SJSA1 (cell line): ENCODE data around the gene GZMM. TPM values are rescaled to one million over a fixed set of nuclear protein-coding genes. Genes with fewer than 3 reads are reported as not detected.
A peak's percentile ranks its signal among the peaks of the same experiment; 100 is the strongest.

Source experiments
- DNase-seq, 2 experiments: peaks; one replicate each; pipeline ENCODE4 v3.0.0-alpha.2; 2015 to 2020; ENCODE audit warnings: low spot score in 2 of 2, low read depth in 1 of 2
- H3K27ac ChIP-seq: fragments of 250-450 bp; sonication (Bioruptor Pico); 2 replicates; pipeline ENCODE4 v1.5.1; 2020; ENCODE audit warnings: mild to moderate bottlenecking, moderate library complexity
- H3K27me3 ChIP-seq: fragments of 250-450 bp; sonication (Bioruptor Pico); replicated peaks from 2 replicates; pipeline ENCODE4 v1.5.1; 2020; ENCODE audit warnings: mild to moderate bottlenecking, moderate library complexity
- H3K36me3 ChIP-seq: fragments of 250-450 bp; sonication (Bioruptor Pico); 2 replicates; pipeline ENCODE4 v1.5.1; 2020; ENCODE audit warnings: mild to moderate bottlenecking
- H3K4me1 ChIP-seq: fragments of 250-450 bp; sonication (Bioruptor Pico); replicated peaks from 2 replicates; pipeline ENCODE4 v1.6.1; 2021; ENCODE audit warnings: mild to moderate bottlenecking
- H3K4me3 ChIP-seq: fragments of 250-450 bp; sonication (Bioruptor Pico); 2 replicates; pipeline ENCODE4 v1.5.1; 2020; ENCODE audit warnings: mild to moderate bottlenecking
- H3K9me3 ChIP-seq: fragments of 250-450 bp; sonication (Bioruptor Pico); replicated peaks from 2 replicates; pipeline ENCODE4 v1.5.1; 2020; ENCODE audit warnings: mild to moderate bottlenecking
- total RNA-seq: library from RNA; depleted of rRNA; stranded (reverse); fragments of >200 nt; shearing (Covaris generic); gene quantifications from 2 replicates; pipeline ENCODE4 v1.2.3, GENCODE V29; 2014

Gene GZMM
- total RNA-seq, 1 experiment from 2014 or later = not detected

GRCh38 chr19:573519-573825 is 29.6 kb downstream of the GZMM start:
- no peak for DNase-seq
- no peak overlapping the region for H3K27ac ChIP-seq

DNA sequence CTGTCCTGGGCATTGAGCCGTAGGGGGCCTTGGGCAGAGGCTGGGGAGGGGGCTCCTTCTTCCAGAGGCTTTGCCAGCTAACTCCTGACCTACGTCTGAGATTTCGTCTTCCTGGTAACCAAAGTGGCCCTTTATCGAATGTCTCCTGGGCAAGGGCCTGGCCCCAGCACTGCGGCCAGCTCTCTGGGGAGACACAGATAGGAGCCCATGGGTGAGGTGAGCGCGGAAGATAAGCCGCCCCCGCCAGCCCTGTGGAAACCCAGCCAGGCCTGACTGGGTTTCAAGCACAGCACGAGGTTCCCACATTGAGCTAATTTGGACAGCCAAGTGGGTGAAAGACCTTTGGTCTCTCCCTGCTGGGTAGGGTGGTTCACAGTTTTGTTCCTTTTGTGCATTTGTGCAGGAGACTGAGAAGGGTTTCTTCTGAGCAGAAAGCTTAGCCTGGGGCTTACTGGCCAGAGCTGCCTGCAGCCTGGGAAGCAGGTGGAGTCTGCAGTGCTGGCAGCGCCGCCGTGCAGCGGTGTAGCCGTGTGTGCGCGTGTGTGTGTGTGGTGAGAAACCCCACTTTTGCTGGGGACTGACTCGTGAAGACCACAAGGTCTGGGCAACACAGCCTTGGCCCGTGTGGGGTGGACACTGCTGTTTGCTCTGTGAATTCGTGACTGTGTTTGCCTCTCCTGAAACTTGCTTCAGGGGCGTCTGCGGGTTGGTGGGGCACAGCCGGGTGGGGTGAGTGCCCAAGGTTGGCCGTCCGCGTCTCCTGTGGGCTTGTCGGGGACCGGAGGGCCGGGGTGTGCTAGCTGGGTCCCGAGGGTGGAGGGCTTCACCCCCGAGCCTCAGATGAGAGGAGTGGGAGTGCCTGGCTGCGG is 31.0 kb downstream of the GZMM start:
- no peak for DNase-seq

More at GRCh38 chr19:573519-573825, 29.6 kb downstream of the GZMM start:
- Histone ChIP-seq H3K36me3 (peaks cover 28% of the 10 kb centered on the region), H3K27me3 (no peaks in the 10 kb centered on the region), H3K9me3 (0 out of 2 replicates have a peak, but pooled peaks cover 2% of the 10 kb centered on the region), H3K4me1 (peaks cover 27% of the 10 kb centered on the region), H3K4me3 (peak overlapping the region; percentile 92)

GRCh38 chr19:575527-576506 is 32.0 kb downstream of the GZMM start:
- peaks cover 26% of the 10 kb centered on the region for H3K4me1 ChIP-seq
- H3K4me3 ChIP-seq = no peak overlapping the region
- H3K36me3 ChIP-seq = peaks cover 47% of the 10 kb centered on the region
- no peak for DNase-seq
- H3K27ac ChIP-seq = no peak overlapping the region
- no peaks in the 10 kb centered on the region for H3K9me3 ChIP-seq
- no peaks in the 10 kb centered on the region for H3K27me3 ChIP-seq

More for the DNA sequence above, 31.0 kb downstream of the GZMM start:
- H3K36me3 ChIP-seq = peaks cover 40% of the 10 kb centered on the region
- no peak overlapping the region for H3K4me3 ChIP-seq
- H3K4me1 ChIP-seq = peaks cover 27% of the 10 kb centered on the region
- 0 out of 2 replicates have a peak, but pooled peaks cover 2% of the 10 kb centered on the region for H3K9me3 ChIP-seq
- H3K27ac ChIP-seq = no peak overlapping the region
- H3K27me3 ChIP-seq = no peaks in the 10 kb centered on the region

DNA sequence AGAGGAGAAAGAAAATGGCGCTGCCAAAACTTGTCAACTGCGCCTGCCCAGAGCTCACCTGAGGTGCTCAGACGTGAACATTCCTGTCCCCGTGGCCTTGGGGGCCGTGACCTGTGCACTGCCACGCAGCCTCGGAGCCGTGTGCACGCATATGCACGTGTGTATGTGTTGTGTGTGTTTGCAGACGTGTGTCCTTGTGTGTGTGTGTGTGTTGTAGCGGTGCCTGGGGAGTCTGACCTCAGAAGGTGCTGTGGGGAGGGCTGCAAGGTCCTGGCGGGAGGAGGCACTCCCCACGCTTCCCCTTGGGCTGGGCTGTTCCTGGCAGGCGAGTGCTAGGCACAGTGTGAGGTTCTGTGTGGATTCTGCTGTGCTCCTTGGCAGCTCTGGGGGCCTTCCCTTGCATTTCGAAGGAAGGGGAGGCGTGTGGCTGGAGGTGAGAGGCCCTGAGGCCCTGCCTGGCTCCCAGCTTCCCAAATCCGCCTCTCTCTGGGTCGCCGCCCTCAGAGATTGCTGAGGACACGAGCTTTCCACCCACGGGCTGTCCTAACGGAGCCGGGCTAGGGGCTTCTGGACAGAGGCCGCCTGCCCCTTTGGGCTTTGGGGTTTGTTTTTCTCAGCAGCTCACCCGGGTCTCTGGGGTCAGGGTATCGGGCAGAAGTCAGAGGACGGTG is 33.0 kb downstream of the GZMM start:
- Histone ChIP-seq H3K27ac (no peak overlapping the region), H3K36me3 (peaks cover 55% of the 10 kb centered on the region), H3K4me1 (peaks cover 17% of the 10 kb centered on the region), H3K4me3 (no peak overlapping the region), H3K27me3 (no peaks in the 10 kb centered on the region), H3K9me3 (no peaks in the 10 kb centered on the region)
- no peak for DNase-seq

- no peak overlapping the region for H3K4me3 ChIP-seq
- no peak for DNase-seq
- H3K27ac ChIP-seq = no peak overlapping the region
- peaks cover 17% of the 10 kb centered on the region for H3K4me1 ChIP-seq
- H3K27me3 ChIP-seq = no peaks in the 10 kb centered on the region
- no peaks in the 10 kb centered on the region for H3K9me3 ChIP-seq
- H3K36me3 ChIP-seq = peaks cover 56% of the 10 kb centered on the region
These were observed 33.9 kb downstream of the GZMM start for GRCh38 chr19:577439-578392.

GRCh38 chr19:579111-579841 is 35.4 kb downstream of the GZMM start:
- no peak for DNase-seq
- H3K27ac ChIP-seq = no peak overlapping the region
- peaks cover 69% of the 10 kb centered on the region for H3K36me3 ChIP-seq
- no peak overlapping the region for H3K4me3 ChIP-seq
- H3K4me1 ChIP-seq = 0 out of 2 replicates have a peak, but pooled peaks cover 11% of the 10 kb centered on the region
- no peaks in the 10 kb centered on the region for H3K9me3 ChIP-seq
- H3K27me3 ChIP-seq = no peaks in the 10 kb centered on the region

GRCh38 chr19:579842-580155 is 35.9 kb downstream of the GZMM start:
- H3K4me1 ChIP-seq = 0 out of 2 replicates have a peak, but pooled peaks cover 10% of the 10 kb centered on the region
- no peak for DNase-seq
- H3K36me3 ChIP-seq = peaks cover 68% of the 10 kb centered on the region
- no peaks in the 10 kb centered on the region for H3K27me3 ChIP-seq
- H3K27ac ChIP-seq = no peak overlapping the region
- no peaks in the 10 kb centered on the region for H3K9me3 ChIP-seq
- no peak overlapping the region for H3K4me3 ChIP-seq

DNA sequence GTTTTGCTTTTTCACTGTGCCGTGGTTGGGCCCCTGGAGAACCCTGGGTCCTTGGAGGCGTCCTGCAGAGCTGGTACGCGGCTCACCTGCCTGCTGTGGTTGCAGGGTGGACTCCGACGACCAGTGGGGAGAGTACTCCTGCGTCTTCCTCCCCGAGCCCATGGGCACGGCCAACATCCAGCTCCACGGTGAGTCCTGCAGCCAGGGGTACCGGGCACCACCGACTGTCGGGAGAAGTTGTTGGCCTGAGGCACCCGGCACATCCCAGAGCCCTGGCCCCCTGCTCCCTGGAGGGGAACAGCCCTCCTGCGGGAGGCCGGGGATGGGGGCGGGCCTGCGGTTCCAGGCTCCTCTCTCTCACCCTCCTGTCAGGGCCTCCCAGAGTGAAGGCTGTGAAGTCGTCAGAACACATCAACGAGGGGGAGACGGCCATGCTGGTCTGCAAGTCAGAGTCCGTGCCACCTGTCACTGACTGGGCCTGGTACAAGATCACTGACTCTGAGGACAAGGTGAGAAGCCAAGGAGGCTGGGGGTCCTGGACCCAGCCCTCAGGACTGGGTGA is 36.5 kb downstream of the GZMM start:
- Histone ChIP-seq H3K4me3 (no peak overlapping the region), H3K9me3 (no peaks in the 10 kb centered on the region), H3K36me3 (peaks cover 66% of the 10 kb centered on the region), H3K27ac (no peak overlapping the region), H3K27me3 (no peaks in the 10 kb centered on the region), H3K4me1 (0 out of 2 replicates have a peak, but pooled peaks cover 8% of the 10 kb centered on the region)
- no peak for DNase-seq

- Histone ChIP-seq H3K4me3 (no peak overlapping the region), H3K27ac (no peak overlapping the region), H3K36me3 (peaks cover 61% of the 10 kb centered on the region), H3K4me1 (peaks cover 9% of the 10 kb centered on the region), H3K27me3 (no peaks in the 10 kb centered on the region), H3K9me3 (no peaks in the 10 kb centered on the region)
- DNase-seq = no peak
These were observed 37.7 kb downstream of the GZMM start for GRCh38 chr19:581399-582111.

GRCh38 chr19:582497-583197 is 38.8 kb downstream of the GZMM start:
- Histone ChIP-seq H3K36me3 (peaks cover 58% of the 10 kb centered on the region), H3K27me3 (no peaks in the 10 kb centered on the region), H3K4me3 (no peak overlapping the region), H3K9me3 (no peaks in the 10 kb centered on the region), H3K27ac (no peak overlapping the region), H3K4me1 (peaks cover 20% of the 10 kb centered on the region)
- DNase-seq = no peak
